ENCODE measurements around the gene MFRP. TPM values are rescaled to one million over a fixed set of nuclear protein-coding genes. Genes with fewer than 3 reads are reported as not detected.

Gene MFRP
- total RNA-seq, 1 donor from 2014 or later = not detected

- H3K4me1 Mint-ChIP-seq (ENCODE audit: low read depth) = peaks cover 59% of the 10 kb centered on the region
- no peak for TF ChIP-seq CTCF (IDR thresholded peaks at IDR 0.05)
- peak overlapping the region; percentile 73 for H3K4me3 Mint-ChIP-seq (ENCODE audit: unreplicated experiment)
- no peaks in the 10 kb centered on the region for H3K9me3 Mint-ChIP-seq (ENCODE audit: low read depth)
- H3K27me3 Mint-ChIP-seq (ENCODE audit: low read depth) = peaks cover 2% of the 10 kb centered on the region
- DNase-seq (ENCODE audit: low spot score) = peak; percentile 77
- H3K36me3 Mint-ChIP-seq (ENCODE audit: low read depth) = no peaks in the 10 kb centered on the region
- peak overlapping the region; percentile 89 for H3K27ac Mint-ChIP-seq (ENCODE audit: unreplicated experiment)
These were observed 8.8 kb downstream of the MFRP start for GRCh38 chr11:119337581-119338317.

- Mint-ChIP-seq H3K27ac (ENCODE audit: unreplicated experiment) (peak overlapping the region; percentile 89), H3K9me3 (ENCODE audit: low read depth) (no peaks in the 10 kb centered on the region), H3K4me1 (ENCODE audit: low read depth) (peaks cover 59% of the 10 kb centered on the region), H3K27me3 (ENCODE audit: low read depth) (peaks cover 2% of the 10 kb centered on the region), H3K36me3 (ENCODE audit: low read depth) (no peaks in the 10 kb centered on the region), H3K4me3 (ENCODE audit: unreplicated experiment) (no peak overlapping the region)
- TF ChIP-seq CTCF (IDR thresholded peaks at IDR 0.05) = no peak
- DNase-seq (ENCODE audit: low spot score) = peak; percentile 44
These were observed 9.6 kb downstream of the MFRP start for GRCh38 chr11:119336744-119337469.

GRCh38 chr11:119335655-119336543 lies 10.6 kb downstream of the MFRP start:
- H3K27ac Mint-ChIP-seq (ENCODE audit: unreplicated experiment) = peak overlapping the region; percentile 51

GRCh38 chr11:119335091-119335654 lies 11.3 kb downstream of the MFRP start:
- H3K4me1 Mint-ChIP-seq (ENCODE audit: low read depth) = peaks cover 53% of the 10 kb centered on the region
- TF ChIP-seq CTCF (IDR thresholded peaks at IDR 0.05) = no peak
- no peaks in the 10 kb centered on the region for H3K36me3 Mint-ChIP-seq (ENCODE audit: low read depth)

More at GRCh38 chr11:119335655-119336543, 10.6 kb downstream of the MFRP start:
- no peak for DNase-seq (ENCODE audit: low spot score)
- peaks cover under 1% of the 10 kb centered on the region for H3K27me3 Mint-ChIP-seq (ENCODE audit: low read depth)
- H3K4me3 Mint-ChIP-seq (ENCODE audit: unreplicated experiment) = peak overlapping the region; percentile 95
- no peak for TF ChIP-seq CTCF (IDR thresholded peaks at IDR 0.05)
- no peaks in the 10 kb centered on the region for H3K36me3 Mint-ChIP-seq (ENCODE audit: low read depth)
- peaks cover 55% of the 10 kb centered on the region for H3K4me1 Mint-ChIP-seq (ENCODE audit: low read depth)
- H3K9me3 Mint-ChIP-seq (ENCODE audit: low read depth) = no peaks in the 10 kb centered on the region

More at GRCh38 chr11:119335091-119335654, 11.3 kb downstream of the MFRP start:
- no peaks in the 10 kb centered on the region for H3K9me3 Mint-ChIP-seq (ENCODE audit: low read depth)
- DNase-seq (ENCODE audit: low spot score) = no peak
- peak overlapping the region; percentile 99 for H3K27ac Mint-ChIP-seq (ENCODE audit: unreplicated experiment)
- H3K4me3 Mint-ChIP-seq (ENCODE audit: unreplicated experiment) = peak overlapping the region; percentile 95
- peaks cover 5% of the 10 kb centered on the region for H3K27me3 Mint-ChIP-seq (ENCODE audit: low read depth)
